Measurements from ENCODE around the gene GOLM1. TPM values are rescaled to one million over a fixed set of nuclear protein-coding genes. Genes with fewer than 3 reads are reported as not detected.

Gene GOLM1
- total RNA-seq, 2 experiments from 2014 or later, result 0.22 TPM; not detected in 1

DNA sequence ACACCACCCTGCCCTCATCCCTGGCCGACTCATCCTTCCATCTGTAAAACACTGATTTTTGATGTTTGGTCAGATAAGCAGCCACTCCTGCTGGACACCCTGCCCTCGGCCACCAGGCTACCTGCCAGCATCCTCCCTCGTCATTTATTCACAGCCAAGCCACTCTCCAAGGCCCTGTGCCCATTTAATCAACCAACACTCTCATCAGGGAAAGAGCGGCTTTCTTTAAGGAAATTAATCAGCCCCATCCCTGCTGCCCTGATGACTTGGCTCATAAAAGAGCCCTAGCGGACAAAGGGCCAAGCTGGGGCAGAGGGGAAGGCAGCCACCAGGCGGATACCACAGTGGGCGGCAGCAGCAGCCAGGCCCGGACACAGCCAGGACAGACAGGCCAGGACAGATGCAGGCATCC lies 52.4 kb downstream of the GOLM1 start:
- no peaks in the 10 kb centered on the region for H3K27me3 Mint-ChIP-seq
- DNase-seq (no peak), ATAC-seq (ENCODE audit: poor library complexity) (no peak)
- intact Hi-C loops (cut with DNase I, micrococcal nuclease), result no loop called here
- Histone ChIP-seq H3K27ac (ENCODE audit: low read depth in 1 of 2, low read length in 2 of 2) (no peak overlapping the region), H3K4me3 (ENCODE audit: low read length) (no peak overlapping the region), H3K9me3 (ENCODE audit: control insufficient read depth in 1 of 2, insufficient read depth in 1 of 2, low read length in 2 of 2) (peaks cover 0 to 6% of the 10 kb centered on the region in 2 experiments), H3K36me3 (ENCODE audit: insufficient read depth, low read length) (no peaks in the 10 kb centered on the region), H3K4me1 (ENCODE audit: insufficient read depth, low read length) (no peaks in the 10 kb centered on the region), H3K27me3 (ENCODE audit: control insufficient read depth in 1 of 2, insufficient read depth in 2 of 2, low read length in 2 of 2) (no peaks in the 10 kb centered on the region)
- no peaks in the 10 kb centered on the region for H3K4me1 Mint-ChIP-seq (ENCODE audit: low read depth)
- ChIA-PET CTCF (no interaction called here), POLR2A (no interaction called here)
- TF ChIP-seq, protein P1, sequence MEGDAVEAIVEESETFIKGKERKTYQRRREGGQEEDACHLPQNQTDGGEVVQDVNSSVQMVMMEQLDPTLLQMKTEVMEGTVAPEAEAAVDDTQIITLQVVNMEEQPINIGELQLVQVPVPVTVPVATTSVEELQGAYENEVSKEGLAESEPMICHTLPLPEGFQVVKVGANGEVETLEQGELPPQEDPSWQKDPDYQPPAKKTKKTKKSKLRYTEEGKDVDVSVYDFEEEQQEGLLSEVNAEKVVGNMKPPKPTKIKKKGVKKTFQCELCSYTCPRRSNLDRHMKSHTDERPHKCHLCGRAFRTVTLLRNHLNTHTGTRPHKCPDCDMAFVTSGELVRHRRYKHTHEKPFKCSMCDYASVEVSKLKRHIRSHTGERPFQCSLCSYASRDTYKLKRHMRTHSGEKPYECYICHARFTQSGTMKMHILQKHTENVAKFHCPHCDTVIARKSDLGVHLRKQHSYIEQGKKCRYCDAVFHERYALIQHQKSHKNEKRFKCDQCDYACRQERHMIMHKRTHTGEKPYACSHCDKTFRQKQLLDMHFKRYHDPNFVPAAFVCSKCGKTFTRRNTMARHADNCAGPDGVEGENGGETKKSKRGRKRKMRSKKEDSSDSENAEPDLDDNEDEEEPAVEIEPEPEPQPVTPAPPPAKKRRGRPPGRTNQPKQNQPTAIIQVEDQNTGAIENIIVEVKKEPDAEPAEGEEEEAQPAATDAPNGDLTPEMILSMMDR (IDR thresholded peaks at IDR 0.05), result no peak
- no peaks in the 10 kb centered on the region for H3K9me3 Mint-ChIP-seq
- no peak overlapping the region for H3K27ac Mint-ChIP-seq
- H3K36me3 Mint-ChIP-seq (ENCODE audit: low read depth), result no peaks in the 10 kb centered on the region
- H3K4me3 Mint-ChIP-seq, result no peak overlapping the region

DNA sequence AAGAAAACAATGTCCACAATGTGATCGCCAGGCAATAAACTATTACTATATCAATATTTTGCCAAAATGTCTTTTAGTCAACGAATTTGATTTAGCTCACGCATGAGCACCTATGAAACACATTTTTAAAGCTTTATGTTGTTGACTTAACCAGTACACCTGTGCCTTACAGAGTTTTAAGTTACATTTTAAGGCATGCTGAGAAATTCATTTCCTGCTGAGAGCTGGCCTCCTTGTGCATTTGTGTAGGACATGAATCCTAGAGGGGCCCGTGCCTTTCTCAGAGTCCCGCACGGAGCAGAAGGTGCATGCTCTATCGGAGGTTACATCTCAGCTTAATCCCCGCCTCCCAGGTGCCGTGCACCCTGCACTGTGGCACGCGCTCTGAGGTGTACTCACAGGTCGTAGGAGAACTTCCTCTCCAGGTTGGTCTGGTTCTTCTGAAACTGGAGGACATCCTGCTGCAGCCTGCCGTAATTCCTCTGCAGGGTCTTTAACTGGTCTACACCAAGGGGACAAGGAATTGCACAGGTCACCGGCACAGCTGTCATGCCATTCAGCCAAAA lies 53.2 kb downstream of the GOLM1 start:
- intact Hi-C loops (cut with DNase I, micrococcal nuclease), result no loop called here
- Histone ChIP-seq H3K27ac (ENCODE audit: low read depth in 1 of 2, low read length in 2 of 2) (no peak overlapping the region), H3K4me1 (ENCODE audit: insufficient read depth, low read length) (no peaks in the 10 kb centered on the region), H3K4me3 (ENCODE audit: low read length) (no peak overlapping the region), H3K27me3 (ENCODE audit: control insufficient read depth in 1 of 2, insufficient read depth in 2 of 2, low read length in 2 of 2) (no peaks in the 10 kb centered on the region), H3K9me3 (ENCODE audit: control insufficient read depth in 1 of 2, insufficient read depth in 1 of 2, low read length in 2 of 2) (peaks cover 0 to 6% of the 10 kb centered on the region in 2 experiments), H3K36me3 (ENCODE audit: insufficient read depth, low read length) (no peaks in the 10 kb centered on the region)
- Mint-ChIP-seq H3K4me1 (ENCODE audit: low read depth) (no peaks in the 10 kb centered on the region), H3K36me3 (ENCODE audit: low read depth) (no peaks in the 10 kb centered on the region), H3K27me3 (no peaks in the 10 kb centered on the region), H3K9me3 (no peaks in the 10 kb centered on the region), H3K27ac (no peak overlapping the region), H3K4me3 (no peak overlapping the region)
- CTCF ChIA-PET, result no interaction called here
- POLR2A ChIA-PET, result no interaction called here
- TF ChIP-seq, protein P1 (IDR thresholded peaks at IDR 0.05), result no peak
- DNase-seq, result no peak
- ATAC-seq (ENCODE audit: poor library complexity), result no peak

DNA sequence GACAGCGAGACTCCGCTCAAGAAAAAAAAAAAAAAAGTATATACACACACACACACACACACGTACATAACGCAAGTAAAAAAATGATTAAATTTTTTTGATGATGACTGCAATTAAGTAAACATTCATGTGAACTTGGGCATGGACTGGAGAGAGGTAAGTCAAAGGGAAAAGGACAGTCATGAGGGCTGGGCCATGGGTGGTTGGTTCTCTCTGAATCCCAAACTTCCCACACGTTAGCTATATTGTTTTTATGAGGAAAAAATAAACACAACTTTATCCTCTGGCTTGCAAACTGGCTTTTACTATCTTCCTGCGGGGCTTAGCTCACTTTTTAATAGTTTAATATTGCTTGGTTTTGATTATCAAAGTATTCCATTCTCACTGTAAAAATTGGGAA lies 53.7 kb downstream of the GOLM1 start:
- no peak for ATAC-seq (ENCODE audit: poor library complexity)

More for the DNA sequence above, 53.7 kb downstream of the GOLM1 start:
- H3K36me3 ChIP-seq (ENCODE audit: insufficient read depth, low read length), result no peaks in the 10 kb centered on the region
- POLR2A ChIA-PET, result no interaction called here
- H3K4me1 ChIP-seq (ENCODE audit: insufficient read depth, low read length), result no peaks in the 10 kb centered on the region
- Mint-ChIP-seq H3K4me1 (ENCODE audit: low read depth) (no peaks in the 10 kb centered on the region), H3K9me3 (no peaks in the 10 kb centered on the region), H3K27ac (no peak overlapping the region), H3K27me3 (no peaks in the 10 kb centered on the region), H3K4me3 (no peak overlapping the region), H3K36me3 (ENCODE audit: low read depth) (no peaks in the 10 kb centered on the region)
- intact Hi-C loops (cut with DNase I, micrococcal nuclease), result no loop called here
- no peak for DNase-seq
- no peaks in the 10 kb centered on the region for H3K27me3 ChIP-seq (ENCODE audit: control insufficient read depth in 1 of 2, insufficient read depth in 2 of 2, low read length in 2 of 2)
- peaks cover 0 to 6% of the 10 kb centered on the region in 2 experiments for H3K9me3 ChIP-seq (ENCODE audit: control insufficient read depth in 1 of 2, insufficient read depth in 1 of 2, low read length in 2 of 2)
- no peak overlapping the region for H3K4me3 ChIP-seq (ENCODE audit: low read length)
- CTCF ChIA-PET, result no interaction called here
- H3K27ac ChIP-seq (ENCODE audit: low read depth in 1 of 2, low read length in 2 of 2), result no peak overlapping the region
- TF ChIP-seq, protein P1 (IDR thresholded peaks at IDR 0.05), result no peak
